HG03159 (cell line): ENCODE results near the gene HCRT.
"Not testable (repeated sequence)": the region's sequence is repeated elsewhere in the genome, so short reads cannot be mapped to it uniquely, and the experiment has no call there.

Experiments used
- ATAC-seq: cut with Tn5 transposase; IDR thresholded peaks from one replicate; pipeline ENCODE4 v1.9.1; 2021; ENCODE audit warnings: mild to moderate bottlenecking, moderate library complexity; ENCODE audit not compliant: unreplicated experiment

HCRT gene

DNA sequence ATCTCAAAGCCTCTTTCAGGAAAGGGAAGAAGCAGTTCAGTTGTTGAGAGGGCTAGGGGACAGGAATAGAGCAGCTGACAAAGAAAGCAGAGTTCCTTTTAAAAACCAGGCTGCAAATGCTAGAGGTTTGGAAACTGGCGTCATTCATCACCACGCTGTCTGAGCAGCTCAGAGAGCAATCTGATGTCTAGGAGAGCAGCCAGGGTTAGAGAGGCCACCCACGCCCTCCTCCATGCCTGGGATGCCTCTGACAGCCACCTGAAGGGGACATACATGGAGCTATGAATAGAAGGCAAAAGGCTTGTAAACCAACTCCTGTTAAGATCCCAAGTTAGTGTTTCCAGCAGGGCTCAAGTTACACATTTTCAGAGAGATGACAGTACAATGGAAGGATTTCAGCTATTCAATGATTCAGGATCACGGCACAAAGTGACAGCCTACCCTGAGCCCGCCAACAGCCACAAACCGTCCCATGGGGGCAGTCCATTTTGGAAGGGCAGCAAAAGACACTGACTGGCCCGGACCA, 42.8 kb downstream of the HCRT start:
- no peak for ATAC-seq

GRCh38 chr17:42141382-42141781, 43.9 kb downstream of the HCRT start:
- no peak for ATAC-seq

DNA sequence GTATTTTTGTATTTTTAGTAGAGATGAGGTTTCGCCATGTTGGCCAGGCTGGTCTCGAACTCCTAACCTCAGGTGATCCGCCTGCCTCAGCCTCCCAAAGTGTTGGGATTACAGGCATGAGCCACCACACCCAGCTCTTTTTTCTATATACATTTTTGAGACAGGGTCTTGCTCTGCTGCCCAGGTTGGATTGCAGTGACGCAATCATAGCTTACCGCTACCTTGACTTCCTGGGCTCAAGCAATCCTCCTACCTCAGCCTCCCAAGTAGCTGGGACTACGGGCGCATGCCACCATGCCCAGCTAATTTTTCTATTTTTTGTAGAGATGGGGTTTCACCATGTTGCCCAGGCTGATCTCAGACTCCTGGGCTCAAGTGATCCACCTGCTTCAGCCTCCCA, 44.6 kb downstream of the HCRT start:
- not testable (repeated sequence) for ATAC-seq

GRCh38 chr17:42138749-42139492, 46.3 kb downstream of the HCRT start:
- ATAC-seq: no peak

GRCh38 chr17:42136654-42137051, 48.6 kb downstream of the HCRT start:
- ATAC-seq: no peak

DNA sequence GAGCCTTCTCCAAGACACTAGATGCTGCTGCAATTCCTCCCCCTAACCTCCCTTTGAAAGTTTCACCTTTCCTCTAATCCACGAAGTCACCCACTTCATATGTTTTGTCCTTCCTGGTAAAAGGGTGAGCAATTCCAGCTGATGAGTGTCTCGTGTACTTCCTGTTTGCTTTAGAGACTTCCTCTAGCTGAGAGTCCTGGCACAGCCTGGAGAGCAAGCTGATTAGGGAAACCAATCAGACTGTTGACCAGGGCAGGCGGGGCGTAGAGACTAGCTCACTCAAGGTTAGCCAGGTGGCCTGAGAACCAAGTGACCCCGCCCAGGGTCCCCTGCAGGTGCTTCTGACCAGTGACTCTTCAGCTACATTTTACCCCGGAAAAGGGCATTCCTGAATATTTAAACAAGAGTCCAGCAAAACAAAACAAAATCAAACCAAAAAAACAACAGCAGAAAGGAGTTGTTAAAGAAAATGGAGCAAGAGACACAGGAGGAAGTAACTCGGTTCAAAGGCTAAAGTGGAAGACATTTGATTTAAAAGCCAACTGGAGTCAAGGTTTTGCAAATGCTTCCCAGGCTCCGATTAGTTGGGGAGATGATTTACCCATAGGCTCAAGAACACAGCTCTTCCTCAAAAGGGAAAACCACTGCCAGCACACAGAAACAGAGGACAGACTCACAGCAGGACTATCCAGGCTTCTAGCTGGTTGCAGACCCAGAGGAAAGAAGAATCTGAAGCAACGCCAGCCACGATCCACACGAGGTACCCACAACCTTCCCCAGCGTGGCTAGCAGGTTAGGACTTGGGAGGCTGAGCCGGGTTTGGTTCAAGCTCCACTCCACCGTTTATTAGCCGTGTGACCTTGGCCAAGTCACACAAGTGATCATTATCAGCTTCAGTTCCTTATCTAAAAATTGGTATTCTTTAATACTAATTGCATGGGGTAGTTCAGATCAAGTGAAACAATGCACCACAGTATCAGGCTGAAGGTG, 49.3 kb downstream of the HCRT start:
- no peak for ATAC-seq

GRCh38 chr17:42135151-42135550, 50.1 kb downstream of the HCRT start:
- no peak for ATAC-seq
